ENCODE data around the gene CD300E. TPM values are rescaled to one million over a fixed set of nuclear protein-coding genes. Genes with fewer than 3 reads are reported as not detected.

Gene CD300E
- total and polyA plus RNA-seq, 2 of the 4 experiments (the other 2 are of a cell fraction), result not detected

GRCh38 chr17:74605361-74605760 is 18.2 kb downstream of the CD300E start:
- H2BK20ac ChIP-seq (ENCODE audit: low read depth, low read length), result no peak overlapping the region
- H3K4me1 ChIP-seq (ENCODE audit: control insufficient read depth, insufficient read depth, low read length), result no peaks in the 10 kb centered on the region
- H4K91ac ChIP-seq (ENCODE audit: insufficient read depth, low read depth, low read length), result no peak overlapping the region
- no peaks in the 10 kb centered on the region for H3K9me1 ChIP-seq (ENCODE audit: insufficient read depth, low read length)
- H3K14ac ChIP-seq (replicated peaks; ENCODE audit: low read depth, low read length), result no peak overlapping the region
- no peak overlapping the region for H2AFZ ChIP-seq (replicated peaks; ENCODE audit: low read length, poor library complexity)
- no peak overlapping the region for H3K9ac ChIP-seq (ENCODE audit: low read depth, low read length)
- dilution Hi-C loops (cut with HindIII; ENCODE audit: low sequenced_read_pairs, unreplicated experiment) (no loop called here), intact Hi-C loops (cut with micrococcal nuclease) (no loop called here), in situ Hi-C loops (cut with MboI; ENCODE audit: low sequenced_read_pairs) (no loop called here)
- no peak overlapping the region for H2BK120ac ChIP-seq (ENCODE audit: low read depth, low read length)
- peaks cover 2% of the 10 kb centered on the region; the same call in 1 of the 2 replicates for H3K9me3 ChIP-seq (ENCODE audit: control insufficient read depth, insufficient read depth, low read length)
- H3K18ac ChIP-seq (ENCODE audit: low read depth, low read length), result no peak overlapping the region
- no peak overlapping the region for H3K56ac ChIP-seq (ENCODE audit: extremely low read depth, insufficient read depth, low read length)
- H4K20me1 ChIP-seq (ENCODE audit: insufficient read depth, low read length), result no peaks in the 10 kb centered on the region
- no peaks in the 10 kb centered on the region for H3K36me3 ChIP-seq (ENCODE audit: control insufficient read depth, insufficient read depth, low read length)
- H3K27ac ChIP-seq (ENCODE audit: insufficient read depth, low read length), result no peak overlapping the region
- ChIA-PET CTCF (no interaction called here), POLR2A (ENCODE audit: unreplicated experiment) (no interaction called here)
- no peaks in the 10 kb centered on the region for H3K27me3 ChIP-seq (ENCODE audit: control insufficient read depth, insufficient read depth, low read length)
- WGBS, 2 experiments (ENCODE audit: extremely low coverage in 2 of 2, insufficient read length in 1 of 2), result 50% methylated on average over 4 of the region's 10 CpGs; no CpG with 5 or more reads in 1 of the 2 experiments
- no peak for TF ChIP-seq NFE2L2 (IDR thresholded peaks at IDR 0.05; ENCODE audit: low read depth, low read length)
- peak; percentile 8; the same call in 1 of the 2 replicates for TF ChIP-seq FOS (IDR thresholded peaks at IDR 0.05; ENCODE audit: low read depth, low read length)
- no peak overlapping the region for H2AK9ac ChIP-seq (replicated peaks; ENCODE audit: low read depth, low read length, poor library complexity)
- H4K8ac ChIP-seq (ENCODE audit: low read depth in 2 of 2, low read length in 2 of 2), result no peak overlapping the region
- no peak overlapping the region for H3K4me2 ChIP-seq (ENCODE audit: low read depth, low read length)
- H3K79me1 ChIP-seq (ENCODE audit: low read depth in 1 of 2, low read length in 2 of 2), result no peaks in the 10 kb centered on the region
- H2BK15ac ChIP-seq (ENCODE audit: low read depth, low read length), result no peak overlapping the region
- no peak overlapping the region for H2AK5ac ChIP-seq (ENCODE audit: low read depth, low read length)
- H4K5ac ChIP-seq (ENCODE audit: low read depth, low read length), result no peak overlapping the region
- no peak overlapping the region for H3K4me3 ChIP-seq (ENCODE audit: insufficient read depth, low read depth, low read length)
- BruUV-seq (replicated peaks), result no TSS peak
- no peak overlapping the region for H3K4ac ChIP-seq (ENCODE audit: low read depth, low read length)
- no peak overlapping the region for H3K23ac ChIP-seq (ENCODE audit: low read depth, low read length)
- ATAC-seq (ENCODE audit: low read depth) (peak; percentile 60; the same call in 1 of the 2 replicates), DNase-seq (peak; percentile 41)
- H2BK5ac ChIP-seq (ENCODE audit: low read depth, low read length, poor library complexity, severe bottlenecking), result no peak overlapping the region
